GM10847 (cell line): ENCODE results near the gene STK32C.

Experiments
- POLR2A ChIP-seq: IDR thresholded peaks from 2 replicates; pipeline ENCODE4 v1.6.1; 2011; ENCODE audit not compliant: insufficient read length; ENCODE audit errors: extremely low read depth

STK32C gene

GRCh38 chr10:132204781-132205473 is 102.8 kb downstream of the STK32C start:
- TF ChIP-seq POLR2A, result no peak

GRCh38 chr10:132204078-132204780 is 103.5 kb downstream of the STK32C start:
- TF ChIP-seq POLR2A, result no peak

- TF ChIP-seq POLR2A, result no peak
These were observed 104.3 kb downstream of the STK32C start for GRCh38 chr10:132203256-132204077.

- no peak for TF ChIP-seq POLR2A
These were observed 105.4 kb downstream of the STK32C start for GRCh38 chr10:132202070-132202970.

GRCh38 chr10:132201111-132201969 is 106.4 kb downstream of the STK32C start:
- no peak for TF ChIP-seq POLR2A

- no peak for TF ChIP-seq POLR2A
These were observed 107.2 kb downstream of the STK32C start for GRCh38 chr10:132200344-132201110.

- TF ChIP-seq POLR2A, result no peak
These were observed 107.9 kb downstream of the STK32C start for GRCh38 chr10:132199854-132200311.

GRCh38 chr10:132199268-132199853 is 108.4 kb downstream of the STK32C start:
- no peak for TF ChIP-seq POLR2A

- TF ChIP-seq POLR2A, result no peak
These were observed 109.2 kb downstream of the STK32C start for GRCh38 chr10:132198381-132199181.

GRCh38 chr10:132198068-132198370 is 109.7 kb downstream of the STK32C start:
- TF ChIP-seq POLR2A, result no peak

- TF ChIP-seq POLR2A, result no peak
These were observed 110.3 kb downstream of the STK32C start for GRCh38 chr10:132197271-132198067.
